ENCODE data around the gene SPTY2D1.

Gene SPTY2D1

GRCh38 chr11:18617688-18618341 is 16.3 kb downstream of the SPTY2D1 start:
- CTCF ChIA-PET = interaction anchor here (0.6 kb wide), 1 partner anchor 1770 kb away, joined by 3 read pairs; the partner anchor contains the start of gene PRMT3
- no peak for DNase-seq (ENCODE audit: low spot score)
- no peak overlapping the region for H3K27ac ChIP-seq
- TF ChIP-seq CTCF (conservative IDR thresholded peaks at IDR 0.05; ENCODE audit: low read depth) = no peak
- POLR2A ChIA-PET (ENCODE audit: low non-redundant PET) = no interaction called here

DNA sequence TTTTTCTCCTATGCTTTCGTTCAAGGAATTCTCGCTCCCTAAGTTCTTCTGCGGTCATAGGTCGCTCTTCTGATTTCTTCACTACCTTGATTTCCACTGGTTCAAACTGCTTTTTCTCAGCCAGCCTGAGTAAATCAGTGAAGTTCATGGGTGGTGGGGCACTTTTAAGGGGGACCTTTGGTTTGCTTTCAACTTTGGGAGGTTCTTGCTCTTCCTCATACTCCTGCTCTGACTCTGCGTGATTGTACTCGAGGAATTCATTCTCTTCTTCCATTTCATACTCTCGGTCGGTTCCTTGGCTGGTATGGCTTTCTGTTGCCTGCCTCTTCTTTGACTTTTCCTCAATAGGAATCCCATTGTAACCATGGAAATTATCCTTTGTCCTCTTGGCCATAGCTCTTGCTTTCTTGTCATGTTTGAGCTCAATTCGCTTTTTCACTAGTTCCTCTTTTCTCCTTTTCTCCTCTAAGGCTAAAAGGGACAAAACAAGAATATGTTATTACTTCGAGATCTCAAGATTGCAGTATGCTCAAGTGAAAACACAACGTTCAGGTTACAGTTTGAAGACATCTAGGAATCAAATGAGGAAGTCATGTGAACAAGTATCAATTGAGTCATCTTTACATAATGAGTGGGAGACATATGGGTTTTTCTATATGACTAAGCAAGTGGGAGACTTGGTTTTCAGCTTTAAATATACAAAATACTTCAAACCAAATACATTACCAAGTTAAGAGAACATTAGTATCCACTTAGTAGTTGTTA is 18.3 kb downstream of the SPTY2D1 start:
- CTCF ChIA-PET = interaction anchor here (1.1 kb wide), 1 partner anchor 500 kb away, joined by 3 read pairs; no protein-coding TSS in a partner anchor
- DNase-seq (ENCODE audit: low spot score) = no peak
- H3K27ac ChIP-seq = no peak overlapping the region
- TF ChIP-seq CTCF (conservative IDR thresholded peaks at IDR 0.05; ENCODE audit: low read depth) = no peak
- POLR2A ChIA-PET (ENCODE audit: low non-redundant PET) = no interaction called here

GRCh38 chr11:18614667-18615066 is 19.5 kb downstream of the SPTY2D1 start:
- ChIA-PET POLR2A (ENCODE audit: low non-redundant PET) (no interaction called here), CTCF (interaction anchor here (0.5 kb wide), 1 partner anchor 36 kb away, joined by 3 read pairs; no protein-coding TSS in a partner anchor)
- no peak for TF ChIP-seq CTCF (conservative IDR thresholded peaks at IDR 0.05; ENCODE audit: low read depth)
- H3K27ac ChIP-seq = no peak overlapping the region
- no peak for DNase-seq (ENCODE audit: low spot score)

GRCh38 chr11:18612394-18612793 is 21.7 kb downstream of the SPTY2D1 start:
- ChIA-PET CTCF (no interaction called here), POLR2A (ENCODE audit: low non-redundant PET) (no interaction called here)
- DNase-seq (ENCODE audit: low spot score) = no peak
- no peak overlapping the region for H3K27ac ChIP-seq
- no peak for TF ChIP-seq CTCF (conservative IDR thresholded peaks at IDR 0.05; ENCODE audit: low read depth)

- POLR2A ChIA-PET (ENCODE audit: low non-redundant PET) = no interaction called here
- CTCF ChIA-PET = interaction anchor here (0.6 kb wide), 1 partner anchor 20 kb away, joined by 4 read pairs; no protein-coding TSS in a partner anchor
- no peak for DNase-seq (ENCODE audit: low spot score)
- H3K27ac ChIP-seq = no peak overlapping the region
- TF ChIP-seq CTCF (conservative IDR thresholded peaks at IDR 0.05; ENCODE audit: low read depth) = no peak
Measured at GRCh38 chr11:18611196-18611595, 22.9 kb downstream of the SPTY2D1 start.

GRCh38 chr11:18608376-18608775 is 25.8 kb downstream of the SPTY2D1 start:
- POLR2A ChIA-PET (ENCODE audit: low non-redundant PET) = no interaction called here
- no peak for DNase-seq (ENCODE audit: low spot score)
- TF ChIP-seq CTCF (conservative IDR thresholded peaks at IDR 0.05; ENCODE audit: low read depth) = no peak
- H3K27ac ChIP-seq = no peak overlapping the region
- CTCF ChIA-PET = no interaction called here
